Left ventricle myocardium superior (tissue), 1 donor: ENCODE data around the gene CIB1. TPM values are rescaled to one million over a fixed set of nuclear protein-coding genes. Genes with fewer than 3 reads are reported as not detected.

Experiments
- ATAC-seq: fragments of 200-7000 bp; cut with Tn5 transposase; one replicate; pipeline ENCODE4 v1.9.1; 2020; ENCODE audit warnings: mild to moderate bottlenecking, moderate library complexity
- DNase-seq: peaks from one replicate; pipeline ENCODE4 v3.0.0-alpha.2; 2020
- intact Hi-C: fragments of 100-400 bp; cut with micrococcal nuclease; formaldehyde crosslinking; loops from one replicate; pipeline ENCODE4 v1.11.0; 2022
- total RNA-seq: library from RNA; stranded (reverse); fragmentation: NEBNext Ultra II Directional; extraction: Animal tissue kit (Norgen Biotek cat#: 25700); gene quantifications from one replicate; pipeline ENCODE4 v1.2.1, GENCODE V29; 2021
- donor health status: DM: no; HTN: yes; CAD: no; lungs with severe emphysema.

The CIB1 gene
- total RNA-seq, 1 donor from 2014 or later, result 71.7 TPM

- intact Hi-C loops, result no loop called here
- ATAC-seq, result peak; percentile 87
Measured at GRCh38 chr15:90184119-90184785, 49.5 kb downstream of the CIB1 start.

GRCh38 chr15:90181776-90182175 is 52.0 kb downstream of the CIB1 start:
- intact Hi-C loops, result no loop called here
- no peak for ATAC-seq

More at GRCh38 chr15:90184119-90184785, 49.5 kb downstream of the CIB1 start:
- DNase-seq, result peak; percentile 86

More at GRCh38 chr15:90181776-90182175, 52.0 kb downstream of the CIB1 start:
- DNase-seq, result no peak

Other genes with a start within 250 kb of the CIB1 start
- gene ZNF710, start 232.6 kb downstream of the CIB1 start, total RNA-seq, result 6.1 TPM
- 1,172 TPM for gene IDH2, start 131.5 kb downstream of the CIB1 start, total RNA-seq
- 23.9 TPM for gene SEMA4B, start 32.6 kb downstream of the CIB1 start, total RNA-seq
- 13.8 TPM for gene GDPGP1, start 268 bp upstream of the CIB1 start, total RNA-seq
- 0.20 TPM for gene TTLL13, start 15.6 kb upstream of the CIB1 start, total RNA-seq
- 117 TPM for gene NGRN, start 31.7 kb upstream of the CIB1 start, total RNA-seq
- gene ZNF774, start 118.3 kb upstream of the CIB1 start, total RNA-seq, result 4.9 TPM
- gene IQGAP1, start 154.3 kb upstream of the CIB1 start, total RNA-seq, result 35.4 TPM